GM12891 (cell line): ENCODE measurements around the gene TRIM31.

Source experiments
- POLR2A ChIP-seq: IDR thresholded peaks from 2 replicates; pipeline ENCODE4 v1.6.1; 2011; ENCODE audit warnings: low read depth, low read length, control low read depth
- POLR2AphosphoS5 ChIP-seq: IDR thresholded peaks from 2 replicates; pipeline ENCODE4 v1.6.1; 2011; ENCODE audit warnings: low read depth, low read length, control low read depth
- POU2F2 ChIP-seq: IDR thresholded peaks from 2 replicates; pipeline ENCODE4 v1.6.1; 2011; ENCODE audit warnings: low read depth, mild to moderate bottlenecking, control low read depth, low read length, moderate library complexity

GRCh38 chr6:30060606-30061091 is 52.2 kb downstream of the TRIM31 start:
- TF ChIP-seq POLR2A = no peak
- TF ChIP-seq POLR2AphosphoS5 = no peak
- TF ChIP-seq POU2F2 = no peak
